Hepatocyte (in vitro differentiated cells): ENCODE measurements around the gene CEP126. TPM values are rescaled to one million over a fixed set of nuclear protein-coding genes. Genes with fewer than 3 reads are reported as not detected.

Experiments used
- DNase-seq: peaks from one replicate; pipeline ENCODE4 v3.0.0-alpha.2; 2016; ENCODE audit warnings: low spot score
- H2AFZ ChIP-seq: fragments of 200-600 bp; sonication (generic); 2 replicates; pipeline ENCODE4 v1.6.0; 2016; ENCODE audit warnings: antibody characterized with exemption, mild to moderate bottlenecking
- H3K27ac ChIP-seq: fragments of 200-600 bp; sonication (generic); 2 replicates; pipeline ENCODE4 v1.5.1; 2016; ENCODE audit warnings: mild to moderate bottlenecking
- H3K27me3 ChIP-seq: fragments of 200-600 bp; sonication (generic); 2 replicates; pipeline ENCODE4 v1.6.1; 2016
- H3K36me3 ChIP-seq: fragments of 200-600 bp; sonication (generic); replicated peaks from 2 replicates; pipeline ENCODE4 v1.5.1; 2016; ENCODE audit warnings: low read depth; ENCODE audit not compliant: insufficient read depth
- H3K4me1 ChIP-seq: fragments of 200-600 bp; sonication (generic); 2 replicates; pipeline ENCODE4 v1.5.1; 2016; ENCODE audit warnings: mild to moderate bottlenecking, moderate library complexity; ENCODE audit not compliant: insufficient read depth
- H3K4me2 ChIP-seq: fragments of 200-600 bp; sonication (generic); 2 replicates; pipeline ENCODE4 v1.6.0; 2016
- H3K4me3 ChIP-seq: fragments of 200-600 bp; sonication (generic); 2 replicates; pipeline ENCODE4 v1.5.1; 2016; ENCODE audit warnings: mild to moderate bottlenecking
- H3K79me2 ChIP-seq: fragments of 200-600 bp; sonication (generic); 2 replicates; pipeline ENCODE4 v1.6.0; 2017; ENCODE audit warnings: mild to moderate bottlenecking
- H3K9me2 ChIP-seq: fragments of 200-600 bp; sonication (generic); replicated peaks from 2 replicates; pipeline ENCODE4 v1.6.0; 2017; ENCODE audit warnings: mild to moderate bottlenecking; ENCODE audit not compliant: insufficient read depth
- H3K9me3 ChIP-seq: fragments of 200-600 bp; sonication (generic); 2 replicates; pipeline ENCODE4 v1.5.1; 2016; ENCODE audit warnings: low read depth, mild to moderate bottlenecking
- H4K20me1 ChIP-seq: fragments of 200-600 bp; sonication (generic); 2 replicates; pipeline ENCODE4 v1.6.0; 2016; ENCODE audit warnings: mild to moderate bottlenecking; ENCODE audit not compliant: insufficient read depth, poor library complexity, severe bottlenecking
- EZH2 ChIP-seq: fragments of 200-600 bp; sonication (generic); IDR thresholded peaks from 2 replicates; pipeline ENCODE4 v1.6.1; 2016; ENCODE audit warnings: antibody characterized with exemption, mild to moderate bottlenecking, borderline replicate concordance
- EZH2phosphoT487 ChIP-seq: fragments of 200-600 bp; sonication (generic); IDR thresholded peaks from one replicate; pipeline ENCODE4 v1.6.1; 2018; ENCODE audit warnings: antibody characterized with exemption, mild to moderate bottlenecking, low read depth, moderate library complexity; ENCODE audit not compliant: unreplicated experiment, severe bottlenecking
- WGBS: methylation state at CpG from one replicate; pipeline ENCODE4 v1.1.6; 2016; ENCODE audit warnings: low lambda C conversion rate; ENCODE audit errors: missing lambda C conversion rate; 5-methylcytosine and 5-hydroxymethylcytosine counted together
- polyA plus RNA-seq: library from polyadenylated mRNA; unstranded; fragments of >200 nt; fragmentation: Nextera tagmentation; extraction: Ambion mirVana; gene quantifications from 2 replicates; pipeline ENCODE4 v1.2.1, GENCODE V29; 2016
- total RNA-seq: library from RNA; depleted of rRNA; stranded (reverse); fragments of >200 nt; gene quantifications from 2 replicates; pipeline ENCODE4 v1.2.3, GENCODE V29; 2014
- TF ChIP-seq, protein P1 (sequence below): fragments of 200-600 bp; sonication (generic); IDR thresholded peaks from 2 replicates; pipeline ENCODE4 v1.5.1; 2016; ENCODE audit warnings: antibody characterized with exemption, mild to moderate bottlenecking; ENCODE audit not compliant: poor library complexity

CEP126 gene, protein sequence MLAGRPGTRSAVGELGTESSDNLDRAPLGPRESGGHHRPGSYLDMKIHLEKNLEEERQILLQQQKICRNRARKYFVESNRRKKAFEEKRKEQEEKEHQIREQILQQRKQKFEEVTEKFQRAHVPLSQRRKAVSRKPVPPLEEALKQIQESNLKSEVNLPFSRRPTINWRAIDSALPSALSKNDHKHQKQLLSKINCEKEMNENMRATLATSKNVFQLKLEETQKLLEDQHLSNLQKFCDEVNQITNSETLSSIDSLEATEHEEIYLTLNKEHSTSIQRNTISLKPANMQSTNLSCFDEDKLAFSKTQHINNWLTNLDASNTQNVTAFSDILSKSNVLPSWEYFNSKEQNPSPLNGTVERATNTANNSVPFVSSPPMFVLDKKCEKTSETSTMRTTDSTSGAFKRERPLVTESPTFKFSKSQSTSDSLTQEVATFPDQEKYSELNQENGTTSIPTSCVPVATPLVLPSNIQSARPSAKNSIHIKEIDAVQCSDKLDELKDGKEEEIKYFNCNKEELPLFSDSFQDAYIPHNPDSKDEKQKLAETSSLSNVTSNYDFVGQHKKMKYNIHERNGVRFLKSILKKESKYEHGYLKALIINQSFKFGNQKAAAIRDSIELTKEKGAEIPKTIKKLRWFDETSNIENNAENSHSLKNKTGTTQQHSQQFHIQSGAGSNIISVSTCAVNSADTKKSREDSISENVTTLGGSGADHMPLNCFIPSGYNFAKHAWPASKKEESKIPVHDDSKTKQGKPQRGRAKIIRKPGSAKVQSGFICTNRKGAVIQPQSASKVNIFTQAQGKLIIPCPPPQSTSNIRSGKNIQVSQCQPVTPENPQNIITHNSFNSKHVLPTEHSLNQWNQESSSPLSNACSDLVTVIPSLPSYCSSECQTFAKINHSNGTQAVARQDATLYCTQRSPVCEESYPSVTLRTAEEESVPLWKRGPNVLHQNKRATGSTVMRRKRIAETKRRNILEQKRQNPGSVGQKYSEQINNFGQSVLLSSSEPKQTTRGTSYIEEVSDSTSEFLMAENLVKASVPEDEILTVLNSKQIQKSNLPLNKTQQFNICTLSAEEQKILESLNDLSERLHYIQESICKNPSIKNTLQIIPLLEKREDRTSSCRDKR
- 1.6 and 2.2 TPM in 2 replicates for total RNA-seq
- 1.4 and 1.8 TPM in 2 replicates for polyA plus RNA-seq

DNA sequence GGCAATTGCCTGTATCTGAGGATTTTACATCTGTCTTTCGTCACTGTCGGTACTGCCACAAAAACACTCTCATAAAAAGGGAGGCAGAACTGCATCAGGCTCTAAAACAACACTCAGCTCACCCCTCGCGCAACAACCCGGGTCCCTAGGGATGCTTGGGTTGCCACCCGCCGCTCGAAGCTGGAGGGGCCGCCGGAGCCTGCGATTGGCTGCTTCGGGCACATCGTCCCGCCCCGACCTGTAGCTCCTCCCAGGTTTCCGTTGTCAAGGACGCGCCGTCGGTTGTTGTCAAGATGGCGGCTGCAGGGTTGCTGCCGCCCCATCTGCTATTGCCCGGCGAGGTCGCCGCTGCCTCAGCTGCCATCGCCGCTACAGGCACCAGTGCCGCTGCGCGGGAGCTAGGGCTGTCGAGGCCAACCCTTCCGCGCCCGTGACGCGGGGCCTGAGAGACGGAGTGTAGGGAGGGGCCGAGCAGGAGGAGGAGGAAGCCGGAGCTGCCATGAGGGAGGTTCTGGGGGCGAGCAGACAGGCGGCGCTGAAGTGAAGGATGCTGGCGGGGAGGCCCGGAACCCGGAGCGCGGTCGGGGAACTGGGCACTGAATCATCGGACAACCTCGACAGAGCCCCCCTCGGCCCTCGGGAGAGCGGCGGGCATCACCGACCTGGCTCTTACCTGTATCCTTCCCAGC is at the start of gene CEP126:
CEP126 (plus strand) TSS at position 273 of the 689 bp plus-strand sequence; CDS start at position 548, 275 bp downstream.
- 1% methylated on average over 53 of the region's 56 CpGs for WGBS

DNA sequence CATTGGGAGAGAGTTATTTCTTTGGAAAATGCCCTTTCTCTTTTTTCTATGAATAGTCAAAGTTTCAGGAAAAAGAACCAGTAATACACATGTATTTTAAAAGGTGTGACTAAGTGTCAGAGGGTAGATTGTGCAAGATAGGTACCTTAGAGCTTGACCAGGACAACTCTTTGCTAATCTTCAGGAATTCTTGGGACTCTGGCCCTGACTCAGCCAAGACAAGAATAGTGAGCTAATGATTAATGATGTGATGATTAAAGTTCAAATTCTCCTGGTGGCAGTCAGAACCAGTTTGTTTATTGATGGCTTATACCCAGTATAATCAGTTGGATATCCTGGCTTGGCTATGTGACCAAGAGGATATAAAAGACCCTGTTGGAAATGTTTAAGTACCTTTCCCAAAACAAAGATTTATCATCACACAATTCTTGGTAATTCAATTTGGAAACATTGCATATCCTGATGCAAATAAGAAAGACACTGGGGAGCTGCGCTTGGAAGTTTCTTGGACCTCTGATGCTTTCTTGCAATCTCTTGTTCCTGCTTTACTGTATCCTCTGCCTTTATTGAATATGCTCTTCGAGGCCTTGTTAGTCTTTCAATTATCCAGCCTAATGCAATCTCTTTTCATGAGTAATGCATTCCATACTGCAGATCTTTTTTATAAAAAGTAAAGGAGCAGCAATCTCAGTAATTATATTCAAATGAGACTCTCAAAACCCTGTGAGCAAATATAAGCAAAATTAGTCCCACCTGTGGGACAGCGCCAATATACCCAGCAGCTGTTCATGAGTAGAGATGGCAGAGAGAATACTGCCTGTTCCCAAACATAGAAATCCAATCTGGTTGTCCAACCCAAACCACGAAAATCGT is 48.0 kb upstream of the CEP126 start:
- WGBS = 63% methylated on average over 5 of the region's 5 CpGs
- H3K27ac ChIP-seq = peak overlapping the region; percentile 90
- no peaks in the 10 kb centered on the region for H3K79me2 ChIP-seq
- H3K4me1 ChIP-seq = peaks cover 31% of the 10 kb centered on the region
- H3K9me2 ChIP-seq = no peaks in the 10 kb centered on the region
- H3K9me3 ChIP-seq = no peaks in the 10 kb centered on the region
- H3K4me3 ChIP-seq = no peak overlapping the region
- H3K36me3 ChIP-seq = no peaks in the 10 kb centered on the region
- no peaks in the 10 kb centered on the region for H4K20me1 ChIP-seq
- peak; percentile 64 for DNase-seq
- H2AFZ ChIP-seq = no peak overlapping the region
- TF ChIP-seq EZH2 (no peak), EZH2phosphoT487 (no peak)
- TF ChIP-seq, protein P1, sequence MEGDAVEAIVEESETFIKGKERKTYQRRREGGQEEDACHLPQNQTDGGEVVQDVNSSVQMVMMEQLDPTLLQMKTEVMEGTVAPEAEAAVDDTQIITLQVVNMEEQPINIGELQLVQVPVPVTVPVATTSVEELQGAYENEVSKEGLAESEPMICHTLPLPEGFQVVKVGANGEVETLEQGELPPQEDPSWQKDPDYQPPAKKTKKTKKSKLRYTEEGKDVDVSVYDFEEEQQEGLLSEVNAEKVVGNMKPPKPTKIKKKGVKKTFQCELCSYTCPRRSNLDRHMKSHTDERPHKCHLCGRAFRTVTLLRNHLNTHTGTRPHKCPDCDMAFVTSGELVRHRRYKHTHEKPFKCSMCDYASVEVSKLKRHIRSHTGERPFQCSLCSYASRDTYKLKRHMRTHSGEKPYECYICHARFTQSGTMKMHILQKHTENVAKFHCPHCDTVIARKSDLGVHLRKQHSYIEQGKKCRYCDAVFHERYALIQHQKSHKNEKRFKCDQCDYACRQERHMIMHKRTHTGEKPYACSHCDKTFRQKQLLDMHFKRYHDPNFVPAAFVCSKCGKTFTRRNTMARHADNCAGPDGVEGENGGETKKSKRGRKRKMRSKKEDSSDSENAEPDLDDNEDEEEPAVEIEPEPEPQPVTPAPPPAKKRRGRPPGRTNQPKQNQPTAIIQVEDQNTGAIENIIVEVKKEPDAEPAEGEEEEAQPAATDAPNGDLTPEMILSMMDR = no peak
- no peaks in the 10 kb centered on the region for H3K27me3 ChIP-seq
- H3K4me2 ChIP-seq = peak overlapping the region; percentile 36

More for the DNA sequence above, at the start of gene CEP126:
- Histone ChIP-seq H3K79me2 (no peaks in the 10 kb centered on the region), H2AFZ (peak within 1 kb of the TSS; percentile 51), H3K9me2 (no peaks in the 10 kb centered on the region), H3K4me2 (peak within 1 kb of the TSS; percentile 78), H3K36me3 (no peaks in the 10 kb centered on the region), H3K4me3 (peak within 1 kb of the TSS; percentile 49), H3K9me3 (no peaks in the 10 kb centered on the region), H3K27me3 (no peaks in the 10 kb centered on the region), H3K27ac (peak within 1 kb of the TSS; percentile 86), H4K20me1 (no peaks in the 10 kb centered on the region), H3K4me1 (peaks cover 6% of the 10 kb centered on the region)
- TF ChIP-seq EZH2phosphoT487 (no peak), EZH2 (no peak)
- TF ChIP-seq, protein P1 = peak; percentile 55
- DNase-seq = peak; percentile 95

DNA sequence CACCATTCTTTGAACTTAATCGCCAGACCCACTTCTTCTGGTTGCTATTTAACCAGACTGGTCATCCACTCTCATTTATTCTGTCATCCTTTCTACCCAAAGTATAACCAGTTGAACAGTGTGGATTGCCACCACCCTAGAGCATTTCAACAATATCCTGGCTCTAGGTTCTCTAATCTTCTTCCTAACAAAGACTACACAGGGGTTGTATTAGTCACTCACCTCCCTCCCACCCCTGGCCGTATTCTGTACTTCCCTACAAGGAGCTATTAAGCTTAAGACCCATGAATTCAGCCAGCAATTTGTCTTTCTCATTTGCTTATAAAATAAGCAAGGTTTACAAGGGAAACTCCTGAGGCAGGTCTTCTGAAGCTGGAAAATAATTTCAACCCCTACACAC is 46.9 kb upstream of the CEP126 start:
- TF ChIP-seq EZH2 (no peak), EZH2phosphoT487 (no peak)
- TF ChIP-seq, protein P1 = no peak
- no peaks in the 10 kb centered on the region for H3K9me2 ChIP-seq
- peak overlapping the region; percentile 90 for H3K27ac ChIP-seq
- H3K36me3 ChIP-seq = no peaks in the 10 kb centered on the region
- H2AFZ ChIP-seq = no peak overlapping the region
- no peaks in the 10 kb centered on the region for H3K27me3 ChIP-seq
- H3K4me3 ChIP-seq = no peak overlapping the region
- no peaks in the 10 kb centered on the region for H3K79me2 ChIP-seq
- no peak for DNase-seq
- WGBS = 68% methylated on average over 2 of the region's 2 CpGs
- no peak overlapping the region for H3K4me2 ChIP-seq
- no peaks in the 10 kb centered on the region for H4K20me1 ChIP-seq
- H3K9me3 ChIP-seq = no peaks in the 10 kb centered on the region
- H3K4me1 ChIP-seq = peaks cover 27% of the 10 kb centered on the region
